AG10803 (cell line): ENCODE measurements around the gene WAC.

Experiments used
- DNase-seq: peaks from one replicate; pipeline ENCODE4 v3.0.0; 2010; ENCODE audit warnings: low read depth
- H3K4me3 ChIP-seq: 2 replicates; pipeline ENCODE4 v1.5.1; 2011; ENCODE audit warnings: mild to moderate bottlenecking, low read length, control low read depth
- CTCF ChIP-seq: conservative IDR thresholded peaks from 2 replicates; pipeline ENCODE4 v1.5.1; 2011; ENCODE audit warnings: mild to moderate bottlenecking, low read length, control low read depth, inconsistent platforms

WAC gene

GRCh38 chr10:28612877-28613276 is 80.0 kb downstream of the WAC start:
- DNase-seq = no peak
- no peak overlapping the region for H3K4me3 ChIP-seq
- TF ChIP-seq CTCF = no peak

GRCh38 chr10:28616514-28616913 is 83.6 kb downstream of the WAC start:
- no peak for DNase-seq
- H3K4me3 ChIP-seq = no peak overlapping the region
- no peak for TF ChIP-seq CTCF

- H3K4me3 ChIP-seq = no peak overlapping the region
- no peak for DNase-seq
- no peak for TF ChIP-seq CTCF
Measured at GRCh38 chr10:28619455-28619854, 86.5 kb downstream of the WAC start.

- no peak for DNase-seq
- no peak overlapping the region for H3K4me3 ChIP-seq
- TF ChIP-seq CTCF = no peak
Measured at GRCh38 chr10:28620251-28620650, 87.3 kb downstream of the WAC start.

- no peak overlapping the region for H3K4me3 ChIP-seq
- TF ChIP-seq CTCF = no peak
Measured at GRCh38 chr10:28623483-28623882, 90.6 kb downstream of the WAC start.

GRCh38 chr10:28624351-28624750 is 91.4 kb downstream of the WAC start:
- H3K4me3 ChIP-seq = no peak overlapping the region
- DNase-seq = no peak
- no peak for TF ChIP-seq CTCF

More at GRCh38 chr10:28623483-28623882, 90.6 kb downstream of the WAC start:
- DNase-seq = no peak

GRCh38 chr10:28627102-28627501 is 94.2 kb downstream of the WAC start:
- no peak overlapping the region for H3K4me3 ChIP-seq
- no peak for TF ChIP-seq CTCF
- DNase-seq = no peak
